Prostate gland (tissue), 2 donors: ENCODE measurements around the gene HOXC6.

Source experiments
- POLR2A ChIP-seq: fragments of 450-650 bp; IDR thresholded peaks from one replicate; pipeline ENCODE4 v1.6.1; 2016; ENCODE audit warnings: antibody characterized with exemption, mild to moderate bottlenecking
- POLR2AphosphoS5 ChIP-seq: sonication (generic); formaldehyde crosslinking; IDR thresholded peaks from one replicate; pipeline ENCODE4 v1.6.1; 2017; ENCODE audit warnings: antibody characterized with exemption
- TF ChIP-seq, protein P1 (sequence below), 4 experiments: fragments of 200-600 bp in 2 of 4; fragments of 450-650 bp in 2 of 4; sonication (generic) in 2 of 4; IDR thresholded peaks; 1 replicate in 3 of 4; 2 replicates in 1 of 4; pipeline ENCODE4 v1.5.1; 2016 to 2019; ENCODE audit warnings: antibody characterized with exemption in 4 of 4, mild to moderate bottlenecking in 2 of 4, moderate library complexity in 2 of 4

DNA sequence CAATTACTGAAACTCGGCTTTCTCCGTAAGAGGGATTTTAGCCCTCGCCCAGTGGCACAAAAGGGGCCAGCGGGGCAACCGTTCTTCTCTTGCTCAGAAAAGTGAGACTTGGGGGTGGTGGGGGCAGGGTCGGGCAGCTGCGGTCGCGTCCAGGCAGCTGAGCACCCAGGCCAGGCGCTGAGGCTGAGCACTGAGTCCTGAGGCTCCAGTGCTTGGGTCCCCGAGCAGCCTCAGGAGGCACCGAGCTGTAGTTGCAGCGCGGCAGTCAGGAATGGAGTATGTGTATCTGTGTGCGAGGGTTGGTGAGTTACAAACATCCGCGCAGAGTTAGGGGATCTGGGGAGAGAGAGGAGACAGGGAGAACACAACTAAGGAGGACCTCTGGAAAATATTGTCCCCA lies 4.1 kb upstream of the HOXC6 start:
- TF ChIP-seq, protein P1, sequence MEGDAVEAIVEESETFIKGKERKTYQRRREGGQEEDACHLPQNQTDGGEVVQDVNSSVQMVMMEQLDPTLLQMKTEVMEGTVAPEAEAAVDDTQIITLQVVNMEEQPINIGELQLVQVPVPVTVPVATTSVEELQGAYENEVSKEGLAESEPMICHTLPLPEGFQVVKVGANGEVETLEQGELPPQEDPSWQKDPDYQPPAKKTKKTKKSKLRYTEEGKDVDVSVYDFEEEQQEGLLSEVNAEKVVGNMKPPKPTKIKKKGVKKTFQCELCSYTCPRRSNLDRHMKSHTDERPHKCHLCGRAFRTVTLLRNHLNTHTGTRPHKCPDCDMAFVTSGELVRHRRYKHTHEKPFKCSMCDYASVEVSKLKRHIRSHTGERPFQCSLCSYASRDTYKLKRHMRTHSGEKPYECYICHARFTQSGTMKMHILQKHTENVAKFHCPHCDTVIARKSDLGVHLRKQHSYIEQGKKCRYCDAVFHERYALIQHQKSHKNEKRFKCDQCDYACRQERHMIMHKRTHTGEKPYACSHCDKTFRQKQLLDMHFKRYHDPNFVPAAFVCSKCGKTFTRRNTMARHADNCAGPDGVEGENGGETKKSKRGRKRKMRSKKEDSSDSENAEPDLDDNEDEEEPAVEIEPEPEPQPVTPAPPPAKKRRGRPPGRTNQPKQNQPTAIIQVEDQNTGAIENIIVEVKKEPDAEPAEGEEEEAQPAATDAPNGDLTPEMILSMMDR (IDR thresholded peaks at IDR 0.05), result no peak
- TF ChIP-seq POLR2A (no peak), POLR2AphosphoS5 (no peak)
